Testis (tissue), 3 donors: Measurements from ENCODE around the gene RIMBP2. TPM values are rescaled to one million over a fixed set of nuclear protein-coding genes. Genes with fewer than 3 reads are reported as not detected.
A peak's percentile ranks its signal among the peaks of the same experiment; 100 is the strongest.
"Not testable (repeated sequence)": the region's sequence is repeated elsewhere in the genome, so short reads cannot be mapped to it uniquely, and the experiment has no call there.

Source experiments
- DNase-seq: peaks from one replicate; pipeline ENCODE4 v3.0.0-alpha.2; 2019
- H3K27ac ChIP-seq, 2 donors: fragments of 200-600 bp; sonication (generic); one replicate each; pipeline ENCODE4 v1.5.1; 2019
- H3K27me3 ChIP-seq: fragments of 200-600 bp; sonication (generic); one replicate; pipeline ENCODE4 v1.5.1; 2019
- H3K36me3 ChIP-seq: fragments of 200-600 bp; sonication (generic); one replicate; pipeline ENCODE4 v1.5.1; 2017; ENCODE audit warnings: low read depth; ENCODE audit errors: missing control alignments
- H3K4me1 ChIP-seq: fragments of 200-600 bp; sonication (generic); one replicate; pipeline ENCODE4 v1.5.1; 2019
- H3K4me3 ChIP-seq, 2 donors: fragments of 200-600 bp; sonication (generic); one replicate each; pipeline ENCODE4 v1.5.1; 2017 to 2019
- H3K9me3 ChIP-seq: fragments of 200-600 bp; sonication (generic); one replicate; pipeline ENCODE4 v1.5.1; 2017
- CTCF ChIP-seq, 3 experiments: fragments of 450-650 bp in 2 of 3; fragments of 200-600 bp in 1 of 3; sonication (generic) in 1 of 3; IDR thresholded peaks; one replicate each; pipeline ENCODE4 v1.5.1; 2016 to 2019; ENCODE audit warnings: antibody characterized with exemption in 3 of 3, mild to moderate bottlenecking in 2 of 3, moderate library complexity in 1 of 3
- POLR2A ChIP-seq: fragments of 450-650 bp; IDR thresholded peaks from one replicate; pipeline ENCODE4 v1.6.1; 2017; ENCODE audit warnings: antibody characterized with exemption, mild to moderate bottlenecking, moderate library complexity
- WGBS, 2 donors: methylation state at CpG; one replicate each; pipeline ENCODE4 v1.1.5; 2018; 5-methylcytosine and 5-hydroxymethylcytosine counted together
- intact Hi-C: fragments of 100-400 bp; cut with DNase I; formaldehyde crosslinking; loops from one replicate; pipeline ENCODE4 v1.15.1; 2023; ENCODE audit warnings: low total_unique reads
- polyA plus RNA-seq: library from polyadenylated mRNA; stranded (reverse); fragments of 350-450 nt; fragmentation: Illumina TruSeq; extraction: RNeasy Lipid Tissue Mini Kit (QIAGEN cat#74804); gene quantifications from one replicate; pipeline ENCODE4 v1.2.3, GENCODE V29; 2014; ENCODE audit warnings: low read depth, low replicate concordance; ENCODE audit not compliant: insufficient read depth
- total RNA-seq, 2 donors: library from RNA; depleted of rRNA; stranded (reverse); fragments of >200 nt; gene quantifications; one replicate each; pipeline ENCODE4 v1.2.3, GENCODE V29; 2016

The RIMBP2 gene
- total and polyA plus RNA-seq, 3 donors from 2014 or later: 8.0 to 10.0 (median 8.7) TPM

- 73 to 74% methylated on average over 17 to 20 of the region's 20 CpGs for WGBS, 2 donors
- no peaks in the 10 kb centered on the region for H3K27me3 ChIP-seq
These were observed 36.7 kb upstream of the RIMBP2 start for GRCh38 chr12:130752692-130753230.

DNA sequence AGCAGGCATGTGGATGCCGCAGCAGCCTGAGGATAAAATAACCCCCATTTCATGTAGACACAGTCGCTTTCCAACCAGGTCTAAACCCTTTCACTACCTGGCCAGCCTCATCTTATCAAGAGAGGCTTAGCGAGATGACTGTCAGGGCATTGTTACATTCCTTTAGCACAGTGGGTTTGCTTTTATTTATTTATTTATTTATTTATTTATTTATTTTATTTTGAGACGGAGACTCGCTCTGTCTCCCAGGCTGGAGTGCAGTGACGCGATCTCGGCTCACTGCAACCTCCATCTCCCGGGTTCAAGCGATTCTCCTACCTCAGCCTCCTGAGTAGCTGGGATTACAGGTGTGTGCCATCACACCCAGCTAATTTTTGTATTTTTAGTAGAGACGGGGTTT is 35.9 kb upstream of the RIMBP2 start:
- intact Hi-C loops, H3K27ac ChIP-seq, H3K4me3 ChIP-seq, DNase-seq, H3K9me3 ChIP-seq, H3K27me3 ChIP-seq, H3K36me3 ChIP-seq, H3K4me1 ChIP-seq: not testable (repeated sequence)
- 81% methylated on average over 10 to 11 of the region's 11 CpGs for WGBS, 2 donors

More at GRCh38 chr12:130752692-130753230, 36.7 kb upstream of the RIMBP2 start:
- Histone ChIP-seq H3K4me3 (no peak overlapping the region), H3K27ac (no peak overlapping the region), H3K4me1 (no peaks in the 10 kb centered on the region), H3K36me3 (no peaks in the 10 kb centered on the region), H3K9me3 (no peaks in the 10 kb centered on the region)
- no peak for DNase-seq
- no peak for TF ChIP-seq CTCF (IDR thresholded peaks at IDR 0.05)
- intact Hi-C loops: no loop called here

- H3K27me3 ChIP-seq: no peaks in the 10 kb centered on the region
- intact Hi-C loops: no loop called here
These were observed 32.7 kb upstream of the RIMBP2 start for GRCh38 chr12:130748786-130749185.

GRCh38 chr12:130747867-130748740 is 32.0 kb upstream of the RIMBP2 start:
- WGBS, 2 donors: 22 to 24% methylated on average over 13 of the region's 13 CpGs
- peak; percentile 91 for DNase-seq
- intact Hi-C loops: no loop called here

More at GRCh38 chr12:130748786-130749185, 32.7 kb upstream of the RIMBP2 start:
- no peak for TF ChIP-seq POLR2A
- no peak for TF ChIP-seq CTCF (IDR thresholded peaks at IDR 0.05)
- no peak for DNase-seq
- H3K36me3 ChIP-seq: no peaks in the 10 kb centered on the region
- H3K4me3 ChIP-seq: no peak overlapping the region
- 67 to 69% methylated on average over 10 of the region's 10 CpGs for WGBS, 2 donors
- no peaks in the 10 kb centered on the region for H3K4me1 ChIP-seq
- H3K9me3 ChIP-seq: no peaks in the 10 kb centered on the region
- no peak overlapping the region for H3K27ac ChIP-seq

More at GRCh38 chr12:130747867-130748740, 32.0 kb upstream of the RIMBP2 start:
- H3K4me1 ChIP-seq: no peaks in the 10 kb centered on the region
- no peaks in the 10 kb centered on the region for H3K36me3 ChIP-seq
- H3K27me3 ChIP-seq: no peaks in the 10 kb centered on the region
- TF ChIP-seq CTCF (IDR thresholded peaks at IDR 0.05): peak; percentile 59 to 82 (median 74)
- TF ChIP-seq POLR2A: no peak
- H3K27ac ChIP-seq: no peak overlapping the region
- H3K9me3 ChIP-seq: no peaks in the 10 kb centered on the region
- no peak overlapping the region for H3K4me3 ChIP-seq
